Ovary (tissue), 9 donors: ENCODE measurements around the gene DTX1. TPM values are rescaled to one million over a fixed set of nuclear protein-coding genes. Genes with fewer than 3 reads are reported as not detected.

Experiments
- DNase-seq, 5 donors: peaks; one replicate each; pipeline ENCODE4 v3.0.0-alpha.2; 2019 to 2020
- H3K27ac ChIP-seq, 2 donors: fragments of 200-600 bp; one replicate each; pipeline versions ENCODE4 v1.5.1 to v1.8.0; 2019 to 2022
- H3K27me3 ChIP-seq: fragments of 200-600 bp; one replicate; pipeline ENCODE4 v1.8.0; 2022
- H3K36me3 ChIP-seq: fragments of 200-600 bp; sonication (generic); one replicate; pipeline ENCODE4 v1.5.1; 2019
- H3K4me1 ChIP-seq: one replicate; pipeline ENCODE4 v1.8.1; 2013; ENCODE audit warnings: mild to moderate bottlenecking, moderate library complexity; ENCODE audit not compliant: insufficient read depth
- H3K4me3 ChIP-seq: fragments of 200-600 bp; sonication (generic); one replicate; pipeline ENCODE4 v1.5.1; 2017
- H3K9me3 ChIP-seq, 2 donors: fragments of 200-600 bp in 1 of 2; sonication (generic) in 1 of 2; one replicate each; pipeline versions ENCODE4 v1.5.1 to v1.8.1; 2013 to 2019; ENCODE audit warnings: mild to moderate bottlenecking in 1 of 2, moderate library complexity in 1 of 2
- EP300 ChIP-seq: sonication (generic); formaldehyde crosslinking; IDR thresholded peaks from one replicate; pipeline ENCODE4 v1.6.1; 2017; ENCODE audit warnings: antibody characterized with exemption
- POLR2A ChIP-seq: fragments of 450-650 bp; IDR thresholded peaks from one replicate; pipeline ENCODE4 v1.6.1; 2017; ENCODE audit warnings: antibody characterized with exemption, mild to moderate bottlenecking, moderate library complexity
- WGBS, 3 donors: extraction: QIAGEN DNeasy Blood & Tissue Kit in 1 of 3; methylation state at CpG; one replicate each; pipeline versions ENCODE4 v1.1.5 to v1.1.7; 2013 to 2017; 5-methylcytosine and 5-hydroxymethylcytosine counted together
- intact Hi-C, 4 donors: fragments of 100-400 bp; cut with DNase I; formaldehyde crosslinking; loops; one replicate each; pipeline versions ENCODE4 v1.11.0 to v1.15.1; 2022 to 2023
- polyA plus RNA-seq, 2 donors: library from polyadenylated mRNA; stranded (reverse); fragments of 200-250 nt in 1 of 2; fragments of 350-450 nt in 1 of 2; fragmentation: Illumina TruSeq in 1 of 2; extraction: RNeasy Lipid Tissue Mini Kit (QIAGEN cat#74804) in 1 of 2; gene quantifications; one replicate each; pipeline ENCODE4 v1.2.3, GENCODE V29; 2013 to 2014
- total RNA-seq, 7 donors: library from RNA; depleted of rRNA in 2 of 7; stranded (reverse); fragments of >200 nt in 2 of 7; fragmentation: NEBNext Ultra II Directional in 3 of 7; extraction: Animal tissue kit (Norgen Biotek cat#: 25700) in 3 of 7; gene quantifications; one replicate each; pipeline versions ENCODE4 v1.1.0 to v1.2.4, GENCODE V29; 2016 to 2023
- TF ChIP-seq, protein P1 (sequence below), 3 donors: fragments of 450-650 bp in 2 of 3; fragments of 200-600 bp in 1 of 3; IDR thresholded peaks; one replicate each; pipeline versions ENCODE4 v1.5.1 to v1.8.0; 2016 to 2022; ENCODE audit warnings: antibody characterized with exemption in 3 of 3, mild to moderate bottlenecking in 1 of 3
- donor health status: DM: no; HTN: no; CAD: no; lungs with moderate emphysema.
- donor health status: DM: no; HTN: no; CAD: no.
- donor health status: Bipolar disorder and iron deficiency.
- donor health status: DM: yes; HTN: yes; CAD: no.
- donor health status: DM: no; HTN: no; CAD: no.
- donor health status: DM: yes; HTN: yes; CAD: no.

DTX1 gene
- total and polyA plus RNA-seq, 9 donors, result 0.56 to 5.5 (median 1.6) TPM

DNA sequence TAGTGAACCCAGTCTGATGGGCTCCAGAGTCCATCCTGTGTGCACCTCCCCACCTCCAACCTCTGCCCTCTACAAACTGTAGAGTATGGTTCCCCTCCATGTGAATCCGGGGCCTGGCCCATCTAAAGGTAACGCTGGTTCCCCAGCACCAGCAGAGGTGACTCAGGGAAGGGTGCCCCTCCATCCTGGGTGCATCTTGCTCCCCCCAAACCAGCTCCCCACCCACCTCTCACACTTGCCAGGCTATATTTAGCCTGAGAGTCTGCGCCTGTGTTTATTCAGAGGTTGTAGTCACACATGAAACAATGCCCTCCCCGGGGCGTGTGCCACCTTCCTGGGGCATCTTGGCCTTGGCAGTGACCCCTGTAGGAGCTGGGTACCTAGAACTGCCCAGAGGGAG lies 52.8 kb downstream of the DTX1 start:
- H3K9me3 ChIP-seq, result no peaks in the 10 kb centered on the region
- no peak overlapping the region for H3K4me3 ChIP-seq
- WGBS, 3 donors, result 83 to 85% (median 84%) methylated on average over 5 of the region's 5 CpGs
- no peaks in the 10 kb centered on the region for H3K27me3 ChIP-seq
- TF ChIP-seq, protein P1, sequence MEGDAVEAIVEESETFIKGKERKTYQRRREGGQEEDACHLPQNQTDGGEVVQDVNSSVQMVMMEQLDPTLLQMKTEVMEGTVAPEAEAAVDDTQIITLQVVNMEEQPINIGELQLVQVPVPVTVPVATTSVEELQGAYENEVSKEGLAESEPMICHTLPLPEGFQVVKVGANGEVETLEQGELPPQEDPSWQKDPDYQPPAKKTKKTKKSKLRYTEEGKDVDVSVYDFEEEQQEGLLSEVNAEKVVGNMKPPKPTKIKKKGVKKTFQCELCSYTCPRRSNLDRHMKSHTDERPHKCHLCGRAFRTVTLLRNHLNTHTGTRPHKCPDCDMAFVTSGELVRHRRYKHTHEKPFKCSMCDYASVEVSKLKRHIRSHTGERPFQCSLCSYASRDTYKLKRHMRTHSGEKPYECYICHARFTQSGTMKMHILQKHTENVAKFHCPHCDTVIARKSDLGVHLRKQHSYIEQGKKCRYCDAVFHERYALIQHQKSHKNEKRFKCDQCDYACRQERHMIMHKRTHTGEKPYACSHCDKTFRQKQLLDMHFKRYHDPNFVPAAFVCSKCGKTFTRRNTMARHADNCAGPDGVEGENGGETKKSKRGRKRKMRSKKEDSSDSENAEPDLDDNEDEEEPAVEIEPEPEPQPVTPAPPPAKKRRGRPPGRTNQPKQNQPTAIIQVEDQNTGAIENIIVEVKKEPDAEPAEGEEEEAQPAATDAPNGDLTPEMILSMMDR (IDR thresholded peaks at IDR 0.05), result no peak
- TF ChIP-seq POLR2A (no peak), EP300 (no peak)
- intact Hi-C loops, result no loop called here
- H3K27ac ChIP-seq, result no peak overlapping the region
- DNase-seq, result no peak
- H3K36me3 ChIP-seq, result no peaks in the 10 kb centered on the region
- no peaks in the 10 kb centered on the region for H3K4me1 ChIP-seq

DNA sequence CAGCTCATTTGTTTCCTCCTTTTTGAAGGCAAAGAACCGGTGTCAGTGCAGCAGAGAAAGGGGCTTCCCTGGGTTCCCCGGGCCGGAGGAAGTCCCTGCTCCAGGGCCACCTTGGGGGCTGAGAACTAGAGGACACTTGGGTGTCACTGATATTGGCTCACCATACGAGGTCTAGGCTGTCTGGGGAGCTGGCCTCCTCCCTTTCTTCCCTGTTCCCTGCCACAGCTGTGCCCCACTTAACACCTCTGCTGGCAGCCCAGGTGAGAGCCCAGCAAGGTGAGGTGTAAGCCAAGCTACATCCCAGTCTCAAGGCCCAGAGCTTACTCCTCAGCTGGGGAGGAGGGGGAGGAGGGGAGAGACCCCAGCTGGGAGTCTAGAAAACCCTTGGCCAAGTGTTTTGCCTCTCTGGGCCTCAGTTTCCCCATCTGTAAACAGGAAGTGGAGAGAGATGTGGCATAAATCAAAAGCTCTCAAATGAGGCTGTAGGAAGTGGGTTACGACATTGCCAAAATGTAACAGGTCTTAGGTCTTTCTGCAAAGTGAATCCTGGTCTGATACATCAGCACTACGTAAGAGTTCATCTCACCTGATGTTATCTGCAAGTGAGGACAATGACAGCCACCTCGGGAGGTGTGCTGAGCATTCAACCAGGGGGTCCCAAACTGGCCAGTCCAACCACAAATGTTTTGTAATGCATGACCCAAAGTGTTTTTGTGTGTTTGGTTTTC lies 53.5 kb downstream of the DTX1 start:
- no peak for DNase-seq
- no peaks in the 10 kb centered on the region for H3K27me3 ChIP-seq
- H3K36me3 ChIP-seq, result no peaks in the 10 kb centered on the region
- no peak overlapping the region for H3K27ac ChIP-seq
- intact Hi-C loops, result no loop called here
- no peak for TF ChIP-seq POLR2A
- TF ChIP-seq, protein P1 (IDR thresholded peaks at IDR 0.05), result no peak
- TF ChIP-seq EP300, result no peak
- WGBS, 3 donors, result 55 to 60% (median 57%) methylated on average over 7 of the region's 7 CpGs
- H3K9me3 ChIP-seq, result no peaks in the 10 kb centered on the region
- no peak overlapping the region for H3K4me3 ChIP-seq
- no peaks in the 10 kb centered on the region for H3K4me1 ChIP-seq

DNA sequence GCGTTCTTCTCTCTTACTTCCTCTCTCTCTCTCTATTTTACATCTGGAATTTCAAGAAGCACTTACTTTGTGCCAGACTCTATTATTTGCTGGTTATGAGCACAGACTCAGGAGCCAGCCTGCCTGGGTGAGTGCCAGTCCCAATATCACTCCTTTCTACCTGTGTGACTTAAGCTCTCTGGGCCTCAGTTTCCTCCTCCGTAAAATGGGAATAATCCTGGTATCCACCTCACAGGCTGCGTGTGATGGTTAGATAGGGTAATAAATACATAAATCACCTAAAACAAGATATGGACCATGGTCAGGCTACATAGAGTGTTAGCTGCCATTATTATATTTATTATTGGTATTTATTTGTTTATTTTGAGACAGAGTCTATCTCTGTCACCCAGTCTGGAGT lies 54.7 kb downstream of the DTX1 start:
- Histone ChIP-seq H3K27ac (no peak overlapping the region), H3K36me3 (no peaks in the 10 kb centered on the region), H3K27me3 (no peaks in the 10 kb centered on the region), H3K4me1 (no peaks in the 10 kb centered on the region), H3K4me3 (no peak overlapping the region), H3K9me3 (no peaks in the 10 kb centered on the region)
- no peak for DNase-seq
- 74 to 77% (median 75%) methylated on average over 3 of the region's 3 CpGs for WGBS, 3 donors
- no peak for TF ChIP-seq POLR2A
- TF ChIP-seq, protein P1 (IDR thresholded peaks at IDR 0.05), result no peak
- no peak for TF ChIP-seq EP300
- intact Hi-C loops, result no loop called here

DNA sequence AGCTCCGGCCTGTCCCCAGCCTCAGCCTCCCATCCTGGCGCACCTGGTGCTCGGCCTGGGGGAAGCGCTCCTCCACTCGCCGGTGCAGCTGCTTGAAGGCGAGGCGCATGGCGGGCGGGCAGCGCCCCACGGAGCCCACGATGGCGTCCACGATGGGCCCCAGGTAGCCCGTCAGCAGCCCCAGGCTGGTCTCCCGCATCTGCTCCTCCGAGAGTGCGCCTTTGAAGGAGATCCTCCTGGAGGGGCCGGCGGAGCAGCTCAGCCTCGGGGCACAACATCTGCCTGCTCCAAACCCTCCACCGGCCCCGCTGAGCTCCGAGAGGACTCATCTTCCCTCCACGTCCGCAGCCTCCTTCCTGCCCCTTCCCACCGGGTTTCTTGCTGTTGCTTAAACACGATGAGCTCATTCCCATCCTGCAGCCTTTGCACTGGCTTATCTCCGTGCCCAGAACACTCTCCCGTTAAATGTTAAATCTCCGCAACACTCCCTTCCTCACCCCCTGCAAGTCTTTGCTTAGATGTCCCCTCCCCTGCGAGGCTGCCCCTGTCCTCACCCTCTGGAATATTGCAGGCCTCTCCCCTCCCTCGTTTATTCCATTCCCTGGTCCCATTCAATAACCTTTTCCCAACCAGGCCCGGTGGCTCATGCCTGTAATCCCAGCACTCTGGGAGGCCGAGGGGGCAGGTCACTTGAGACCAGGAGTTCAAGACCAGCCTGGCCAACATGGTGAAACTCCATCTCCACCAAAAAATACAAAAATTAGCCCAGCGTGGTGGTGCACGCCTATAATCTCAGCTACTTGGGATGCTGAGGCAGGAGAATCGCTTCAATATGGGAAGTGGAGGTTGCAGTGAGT lies 55.7 kb downstream of the DTX1 start:
- TF ChIP-seq POLR2A (no peak), EP300 (no peak)
- TF ChIP-seq, protein P1 (IDR thresholded peaks at IDR 0.05), result no peak
- Histone ChIP-seq H3K9me3 (no peaks in the 10 kb centered on the region), H3K27ac (no peak overlapping the region), H3K27me3 (no peaks in the 10 kb centered on the region), H3K36me3 (no peaks in the 10 kb centered on the region), H3K4me1 (no peaks in the 10 kb centered on the region), H3K4me3 (no peak overlapping the region)
- WGBS, 3 donors, result 60 to 72% (median 71%) methylated on average over 39 of the region's 39 CpGs
- intact Hi-C loops, result no loop called here
- DNase-seq, result no peak
